HepG2 (cell line): Measurements from ENCODE around the gene PXK. TPM values are rescaled to one million over a fixed set of nuclear protein-coding genes. Genes with fewer than 3 reads are reported as not detected.

Experiments
- BRCA1 ChIP-seq: sonication (generic); formaldehyde crosslinking; IDR thresholded peaks from 2 replicates; pipeline ENCODE4 v1.4.0; 2020; ENCODE audit warnings: missing genetic modification reagents
- KLF12 ChIP-seq: sonication (generic); formaldehyde crosslinking; IDR thresholded peaks from 2 replicates; pipeline ENCODE4 v1.4.0; 2020; ENCODE audit warnings: missing genetic modification reagents, borderline replicate concordance
- POLR2AphosphoS5 ChIP-seq: IDR thresholded peaks from 2 replicates; pipeline ENCODE4 v1.6.1; 2012; ENCODE audit warnings: low read depth, low read length
- RBM22 ChIP-seq: fragments of 200-400 bp; formaldehyde crosslinking; optimal IDR thresholded peaks from 2 replicates; pipeline ENCODE3; 2017; ENCODE audit warnings: mild to moderate bottlenecking, low read length, moderate library complexity
- ZFP90 ChIP-seq: sonication (generic); formaldehyde crosslinking; IDR thresholded peaks from 2 replicates; pipeline ENCODE4 v1.8.0; 2022; ENCODE audit warnings: missing genetic modification reagents, mild to moderate bottlenecking, inconsistent platforms, borderline replicate concordance
- ZNF12 ChIP-seq: sonication (generic); formaldehyde crosslinking; IDR thresholded peaks from 2 replicates; pipeline ENCODE4 v1.5.0; 2020; ENCODE audit warnings: missing genetic modification reagents
- ZNF225 ChIP-seq: sonication (generic); formaldehyde crosslinking; IDR thresholded peaks from 2 replicates; pipeline ENCODE4 v1.4.0; 2020; ENCODE audit warnings: mild to moderate bottlenecking, missing genetic modification reagents
- ZNF446 ChIP-seq: sonication (generic); formaldehyde crosslinking; IDR thresholded peaks from 2 replicates; pipeline ENCODE4 v1.5.0; 2020; ENCODE audit warnings: mild to moderate bottlenecking, missing genetic modification reagents
- ZNF607 ChIP-seq: sonication (generic); formaldehyde crosslinking; IDR thresholded peaks from 2 replicates; pipeline ENCODE4 v1.5.1; 2020; ENCODE audit warnings: missing genetic modification reagents, mild to moderate bottlenecking, borderline replicate concordance
- ZNF652 ChIP-seq: IDR thresholded peaks from 2 replicates; pipeline ENCODE4 v1.6.1; 2016; ENCODE audit warnings: low read depth, borderline replicate concordance
- ZNF737 ChIP-seq: sonication (generic); formaldehyde crosslinking; IDR thresholded peaks from 2 replicates; pipeline ENCODE4 v1.5.0; 2020; ENCODE audit warnings: missing genetic modification reagents, mild to moderate bottlenecking, borderline replicate concordance
- ZNF83 ChIP-seq: sonication (generic); formaldehyde crosslinking; IDR thresholded peaks from 2 replicates; pipeline ENCODE4 v1.4.0; 2020; ENCODE audit warnings: missing genetic modification reagents, mild to moderate bottlenecking, borderline replicate concordance
- ZNF850 ChIP-seq: sonication (generic); formaldehyde crosslinking; conservative IDR thresholded peaks from 2 replicates; pipeline ENCODE4 v1.9.0; 2021; ENCODE audit warnings: mild to moderate bottlenecking, missing genetic modification reagents
- polyA plus RNA-seq, 8 experiments: library from polyadenylated mRNA; depleted of rRNA in 3 of 8; stranded (reverse) in 7 of 8; unstranded in 1 of 8; fragments of >200 nt; fragmentation: Illumina TruSeq in 4 of 8; extraction: Trizol in 4 of 8; gene quantifications; 2 replicates each; pipeline versions ENCODE4 v1.2.1 to v1.2.3, GENCODE V29; 2011 to 2016; ENCODE audit warnings: low read depth in 4 of 8, missing spikeins in 1 of 8, mixed read lengths in 1 of 8; ENCODE audit not compliant: insufficient read depth in 1 of 8
- total RNA-seq, 5 experiments: library from RNA; depleted of rRNA; stranded (reverse); fragments of >200 nt; fragmentation: Illumina TruSeq; extraction: Trizol; gene quantifications; 2 replicates each; pipeline ENCODE4 v1.2.3, GENCODE V29; 2016; ENCODE audit warnings: low read depth in 1 of 5
- TF ChIP-seq, protein P1 (sequence below): sonication (generic); formaldehyde crosslinking; IDR thresholded peaks from 2 replicates; pipeline ENCODE4 v1.4.0; 2020; ENCODE audit warnings: missing genetic modification reagents
- TF ChIP-seq, protein P2 (sequence below): sonication (generic); formaldehyde crosslinking; conservative IDR thresholded peaks from 2 replicates; pipeline ENCODE4 v1.4.0; 2020; ENCODE audit warnings: mild to moderate bottlenecking, missing genetic modification reagents, moderate library complexity
- TF ChIP-seq, protein P3 (sequence below): sonication (generic); formaldehyde crosslinking; conservative IDR thresholded peaks from 2 replicates; pipeline ENCODE4 v1.8.0; 2022; ENCODE audit warnings: low read depth, missing genetic modification reagents
- TF ChIP-seq, protein P4 (sequence below): sonication (generic); formaldehyde crosslinking; IDR thresholded peaks from 2 replicates; pipeline ENCODE4 v1.4.0; 2020; ENCODE audit warnings: mild to moderate bottlenecking, missing genetic modification reagents
- TF ChIP-seq, protein P5 (sequence below): IDR thresholded peaks from 2 replicates; pipeline ENCODE4 v1.6.1; 2012; ENCODE audit warnings: low read depth, low read length, improper control_type of control experiment

Gene PXK
- total and polyA plus RNA-seq, 2 of the 13 experiments (the other 11 are each of a cell fraction or from before 2014, with no cell fraction given), result 6.4 to 18.6 TPM

DNA sequence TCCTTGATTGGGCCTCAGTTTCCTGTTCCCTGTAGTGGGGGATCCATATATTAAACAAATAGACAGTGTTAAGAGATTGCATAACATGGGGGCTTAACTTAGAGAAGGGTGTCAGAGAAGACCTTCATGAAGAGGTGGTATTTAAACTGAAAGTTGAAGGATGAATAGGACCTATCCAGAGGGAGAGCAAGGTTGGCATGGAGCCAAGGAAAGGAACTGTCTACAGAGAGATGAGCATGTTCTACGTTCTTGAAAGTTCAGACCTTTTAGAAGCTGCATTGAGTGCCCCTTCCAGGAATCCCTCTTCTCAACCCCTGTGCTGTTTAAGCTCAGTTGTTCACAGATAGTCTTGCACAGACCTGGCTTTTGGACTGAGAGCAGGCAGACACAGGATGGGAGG is 24.0 kb upstream of the PXK start (continued):
- TF ChIP-seq, protein P1, sequence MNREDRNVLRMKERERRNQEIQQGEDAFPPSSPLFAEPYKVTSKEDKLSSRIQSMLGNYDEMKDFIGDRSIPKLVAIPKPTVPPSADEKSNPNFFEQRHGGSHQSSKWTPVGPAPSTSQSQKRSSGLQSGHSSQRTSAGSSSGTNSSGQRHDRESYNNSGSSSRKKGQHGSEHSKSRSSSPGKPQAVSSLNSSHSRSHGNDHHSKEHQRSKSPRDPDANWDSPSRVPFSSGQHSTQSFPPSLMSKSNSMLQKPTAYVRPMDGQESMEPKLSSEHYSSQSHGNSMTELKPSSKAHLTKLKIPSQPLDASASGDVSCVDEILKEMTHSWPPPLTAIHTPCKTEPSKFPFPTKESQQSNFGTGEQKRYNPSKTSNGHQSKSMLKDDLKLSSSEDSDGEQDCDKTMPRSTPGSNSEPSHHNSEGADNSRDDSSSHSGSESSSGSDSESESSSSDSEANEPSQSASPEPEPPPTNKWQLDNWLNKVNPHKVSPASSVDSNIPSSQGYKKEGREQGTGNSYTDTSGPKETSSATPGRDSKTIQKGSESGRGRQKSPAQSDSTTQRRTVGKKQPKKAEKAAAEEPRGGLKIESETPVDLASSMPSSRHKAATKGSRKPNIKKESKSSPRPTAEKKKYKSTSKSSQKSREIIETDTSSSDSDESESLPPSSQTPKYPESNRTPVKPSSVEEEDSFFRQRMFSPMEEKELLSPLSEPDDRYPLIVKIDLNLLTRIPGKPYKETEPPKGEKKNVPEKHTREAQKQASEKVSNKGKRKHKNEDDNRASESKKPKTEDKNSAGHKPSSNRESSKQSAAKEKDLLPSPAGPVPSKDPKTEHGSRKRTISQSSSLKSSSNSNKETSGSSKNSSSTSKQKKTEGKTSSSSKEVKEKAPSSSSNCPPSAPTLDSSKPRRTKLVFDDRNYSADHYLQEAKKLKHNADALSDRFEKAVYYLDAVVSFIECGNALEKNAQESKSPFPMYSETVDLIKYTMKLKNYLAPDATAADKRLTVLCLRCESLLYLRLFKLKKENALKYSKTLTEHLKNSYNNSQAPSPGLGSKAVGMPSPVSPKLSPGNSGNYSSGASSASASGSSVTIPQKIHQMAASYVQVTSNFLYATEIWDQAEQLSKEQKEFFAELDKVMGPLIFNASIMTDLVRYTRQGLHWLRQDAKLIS, result no peak
- TF ChIP-seq ZNF446 (CRISPR knock-in tag) (no peak), RBM22 (peak; percentile 22), ZNF850 (CRISPR knock-in tag) (no peak), KLF12 (no peak), ZNF83 (CRISPR knock-in tag) (no peak), ZNF652 (no peak), POLR2AphosphoS5 (0 out of 2 replicates have a peak, but pooled peaks have one; percentile 17), ZNF12 (no peak), ZNF737 (no peak), ZNF607 (no peak), ZNF225 (CRISPR knock-in tag) (no peak), ZFP90 (CRISPR knock-in tag) (no peak), BRCA1 (CRISPR knock-in tag) (no peak)
- TF ChIP-seq, protein P2, sequence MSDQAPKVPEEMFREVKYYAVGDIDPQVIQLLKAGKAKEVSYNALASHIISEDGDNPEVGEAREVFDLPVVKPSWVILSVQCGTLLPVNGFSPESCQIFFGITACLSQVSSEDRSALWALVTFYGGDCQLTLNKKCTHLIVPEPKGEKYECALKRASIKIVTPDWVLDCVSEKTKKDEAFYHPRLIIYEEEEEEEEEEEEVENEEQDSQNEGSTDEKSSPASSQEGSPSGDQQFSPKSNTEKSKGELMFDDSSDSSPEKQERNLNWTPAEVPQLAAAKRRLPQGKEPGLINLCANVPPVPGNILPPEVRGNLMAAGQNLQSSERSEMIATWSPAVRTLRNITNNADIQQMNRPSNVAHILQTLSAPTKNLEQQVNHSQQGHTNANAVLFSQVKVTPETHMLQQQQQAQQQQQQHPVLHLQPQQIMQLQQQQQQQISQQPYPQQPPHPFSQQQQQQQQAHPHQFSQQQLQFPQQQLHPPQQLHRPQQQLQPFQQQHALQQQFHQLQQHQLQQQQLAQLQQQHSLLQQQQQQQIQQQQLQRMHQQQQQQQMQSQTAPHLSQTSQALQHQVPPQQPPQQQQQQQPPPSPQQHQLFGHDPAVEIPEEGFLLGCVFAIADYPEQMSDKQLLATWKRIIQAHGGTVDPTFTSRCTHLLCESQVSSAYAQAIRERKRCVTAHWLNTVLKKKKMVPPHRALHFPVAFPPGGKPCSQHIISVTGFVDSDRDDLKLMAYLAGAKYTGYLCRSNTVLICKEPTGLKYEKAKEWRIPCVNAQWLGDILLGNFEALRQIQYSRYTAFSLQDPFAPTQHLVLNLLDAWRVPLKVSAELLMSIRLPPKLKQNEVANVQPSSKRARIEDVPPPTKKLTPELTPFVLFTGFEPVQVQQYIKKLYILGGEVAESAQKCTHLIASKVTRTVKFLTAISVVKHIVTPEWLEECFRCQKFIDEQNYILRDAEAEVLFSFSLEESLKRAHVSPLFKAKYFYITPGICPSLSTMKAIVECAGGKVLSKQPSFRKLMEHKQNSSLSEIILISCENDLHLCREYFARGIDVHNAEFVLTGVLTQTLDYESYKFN (CRISPR knock-in tag), result 0 out of 2 replicates have a peak, but pooled peaks have one; percentile 16
- TF ChIP-seq, protein P3, sequence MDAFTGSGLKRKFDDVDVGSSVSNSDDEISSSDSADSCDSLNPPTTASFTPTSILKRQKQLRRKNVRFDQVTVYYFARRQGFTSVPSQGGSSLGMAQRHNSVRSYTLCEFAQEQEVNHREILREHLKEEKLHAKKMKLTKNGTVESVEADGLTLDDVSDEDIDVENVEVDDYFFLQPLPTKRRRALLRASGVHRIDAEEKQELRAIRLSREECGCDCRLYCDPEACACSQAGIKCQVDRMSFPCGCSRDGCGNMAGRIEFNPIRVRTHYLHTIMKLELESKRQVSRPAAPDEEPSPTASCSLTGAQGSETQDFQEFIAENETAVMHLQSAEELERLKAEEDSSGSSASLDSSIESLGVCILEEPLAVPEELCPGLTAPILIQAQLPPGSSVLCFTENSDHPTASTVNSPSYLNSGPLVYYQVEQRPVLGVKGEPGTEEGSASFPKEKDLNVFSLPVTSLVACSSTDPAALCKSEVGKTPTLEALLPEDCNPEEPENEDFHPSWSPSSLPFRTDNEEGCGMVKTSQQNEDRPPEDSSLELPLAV (CRISPR knock-in tag), result no peak
- TF ChIP-seq, protein P4, sequence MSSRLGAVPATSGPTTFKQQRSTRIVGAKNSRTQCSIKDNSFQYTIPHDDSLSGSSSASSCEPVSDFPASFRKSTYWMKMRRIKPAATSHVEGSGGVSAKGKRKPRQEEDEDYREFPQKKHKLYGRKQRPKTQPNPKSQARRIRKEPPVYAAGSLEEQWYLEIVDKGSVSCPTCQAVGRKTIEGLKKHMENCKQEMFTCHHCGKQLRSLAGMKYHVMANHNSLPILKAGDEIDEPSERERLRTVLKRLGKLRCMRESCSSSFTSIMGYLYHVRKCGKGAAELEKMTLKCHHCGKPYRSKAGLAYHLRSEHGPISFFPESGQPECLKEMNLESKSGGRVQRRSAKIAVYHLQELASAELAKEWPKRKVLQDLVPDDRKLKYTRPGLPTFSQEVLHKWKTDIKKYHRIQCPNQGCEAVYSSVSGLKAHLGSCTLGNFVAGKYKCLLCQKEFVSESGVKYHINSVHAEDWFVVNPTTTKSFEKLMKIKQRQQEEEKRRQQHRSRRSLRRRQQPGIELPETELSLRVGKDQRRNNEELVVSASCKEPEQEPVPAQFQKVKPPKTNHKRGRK (CRISPR knock-in tag), result no peak
- TF ChIP-seq, protein P5, sequence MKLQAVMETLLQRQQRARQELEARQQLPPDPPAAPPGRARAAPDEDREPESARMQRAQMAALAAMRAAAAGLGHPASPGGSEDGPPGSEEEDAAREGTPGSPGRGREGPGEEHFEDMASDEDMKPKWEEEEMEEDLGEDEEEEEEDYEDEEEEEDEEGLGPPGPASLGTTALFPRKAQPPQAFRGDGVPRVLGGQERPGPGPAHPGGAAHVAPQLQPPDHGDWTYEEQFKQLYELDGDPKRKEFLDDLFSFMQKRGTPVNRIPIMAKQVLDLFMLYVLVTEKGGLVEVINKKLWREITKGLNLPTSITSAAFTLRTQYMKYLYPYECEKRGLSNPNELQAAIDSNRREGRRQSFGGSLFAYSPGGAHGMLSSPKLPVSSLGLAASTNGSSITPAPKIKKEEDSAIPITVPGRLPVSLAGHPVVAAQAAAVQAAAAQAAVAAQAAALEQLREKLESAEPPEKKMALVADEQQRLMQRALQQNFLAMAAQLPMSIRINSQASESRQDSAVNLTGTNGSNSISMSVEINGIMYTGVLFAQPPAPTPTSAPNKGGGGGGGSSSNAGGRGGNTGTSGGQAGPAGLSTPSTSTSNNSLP, result no peak
